K562 (cell line): ENCODE data around the gene FAM227A. TPM values are rescaled to one million over a fixed set of nuclear protein-coding genes. Genes with fewer than 3 reads are reported as not detected.

Source experiments
- BDP1 ChIP-seq: IDR thresholded peaks from 3 replicates; pipeline ENCODE4 v1.6.1; 2011; ENCODE audit not compliant: insufficient read length, insufficient read depth
- CTBP1 ChIP-seq: fragments of 450-650 bp; IDR thresholded peaks from 2 replicates; pipeline ENCODE4 v1.6.1; 2016; ENCODE audit warnings: borderline replicate concordance
- E2F3 ChIP-seq: fragments of 250-450 bp; sonication (Bioruptor Pico); IDR thresholded peaks from 2 replicates; pipeline ENCODE4 v1.4.0; 2020; ENCODE audit warnings: mild to moderate bottlenecking
- GTF2A2 ChIP-seq: IDR thresholded peaks from 2 replicates; pipeline ENCODE4 v1.6.1; 2016; ENCODE audit warnings: mild to moderate bottlenecking, missing genetic modification characterization, missing compliant biosample characterization
- JUND ChIP-seq, 2 experiments: IDR thresholded peaks; 2 replicates in 1 of 2; 3 replicates in 1 of 2; pipeline ENCODE4 v1.6.1; 2011; ENCODE audit warnings: borderline replicate concordance in 2 of 2, low read depth in 2 of 2, low read length in 2 of 2, improper control_type of control experiment in 1 of 2, missing biosample characterization in 1 of 2, missing genetic modification characterization in 1 of 2, missing genetic modification reagents in 1 of 2
- KLF6 ChIP-seq: fragments of 250-450 bp; sonication (Bioruptor Pico); IDR thresholded peaks from 2 replicates; pipeline ENCODE4 v1.4.0; 2020; ENCODE audit warnings: mild to moderate bottlenecking, moderate library complexity, borderline replicate concordance
- MTA2 ChIP-seq: fragments of 450-650 bp; IDR thresholded peaks from 2 replicates; pipeline ENCODE4 v1.6.1; 2016; ENCODE audit warnings: low read depth
- MYNN ChIP-seq, 2 experiments: sonication (generic); formaldehyde crosslinking in 1 of 2; IDR thresholded peaks; 2 replicates each; pipeline versions ENCODE4 v1.5.0 to v1.6.1; 2016 to 2020; ENCODE audit warnings: antibody characterized with exemption in 1 of 2, missing genetic modification reagents in 1 of 2
- NFIX ChIP-seq: fragments of 250-450 bp; sonication (Bioruptor Pico); IDR thresholded peaks from 2 replicates; pipeline ENCODE4 v1.4.0; 2020; ENCODE audit warnings: low read depth, mild to moderate bottlenecking, moderate library complexity
- POLR2AphosphoS5 ChIP-seq: IDR thresholded peaks from 2 replicates; pipeline ENCODE4 v1.6.1; 2011; ENCODE audit warnings: mild to moderate bottlenecking, low read depth, low read length, moderate library complexity; ENCODE audit not compliant: control insufficient read depth, insufficient read depth
- SAP30 ChIP-seq: fragments of 200-600 bp; sonication (generic); IDR thresholded peaks from 2 replicates; pipeline ENCODE4 v1.6.1; 2012; ENCODE audit warnings: borderline replicate concordance, low read depth, mild to moderate bottlenecking, moderate library complexity, low read length, control low read depth, inconsistent platforms; ENCODE audit not compliant: insufficient read depth, poor library complexity, severe bottlenecking
- TAF7 ChIP-seq: fragments of 450-650 bp; IDR thresholded peaks from 2 replicates; pipeline ENCODE4 v1.6.1; 2016; ENCODE audit warnings: missing genetic modification characterization, missing compliant biosample characterization
- ZBTB40 ChIP-seq, 2 experiments: fragments of 450-650 bp in 1 of 2; sonication (generic) in 1 of 2; formaldehyde crosslinking in 1 of 2; IDR thresholded peaks; 2 replicates each; pipeline versions ENCODE4 v1.7.1 to v1.9.0; 2016 to 2022; ENCODE audit warnings: inconsistent platforms in 1 of 2, mild to moderate bottlenecking in 1 of 2, missing genetic modification reagents in 1 of 2
- ZNF589 ChIP-seq: fragments of 200-800 bp; sonication (Bioruptor generic); IDR thresholded peaks from 2 replicates; pipeline ENCODE4 v1.6.1; 2016; ENCODE audit warnings: low read depth, missing genetic modification characterization, missing compliant biosample characterization
- polyA plus RNA-seq, 8 experiments: library from polyadenylated mRNA; depleted of rRNA in 4 of 8; stranded (reverse) in 5 of 8; unstranded in 3 of 8; fragments of >200 nt; fragmentation: Nextera tagmentation in 2 of 8; fragmentation: Illumina TruSeq in 1 of 8; extraction: Ambion mirVana in 2 of 8; extraction: Trizol in 1 of 8; gene quantifications; 2 replicates each; pipeline versions ENCODE4 v1.2.1 to v1.2.3, GENCODE V29; 2011 to 2014; ENCODE audit warnings: inconsistent platforms in 1 of 8, missing spikeins in 1 of 8
- total RNA-seq, 7 experiments: library from RNA; depleted of rRNA in 6 of 7; stranded (reverse); fragments of >200 nt in 6 of 7; fragmentation: Illumina TruSeq in 2 of 7; extraction: Trizol in 2 of 7; gene quantifications; 2 replicates each; pipeline versions ENCODE4 v1.2.1 to v1.2.3, GENCODE V29; 2011 to 2021; ENCODE audit warnings: low replicate concordance in 1 of 7

Gene FAM227A
- total and polyA plus RNA-seq, 9 of the 15 experiments (the other 6 are each of a cell fraction or from before 2014, with no cell fraction given): 0.10 to 2.2 (median 0.83) TPM

- no peak for TF ChIP-seq E2F3 (CRISPR knock-in tag)
- TF ChIP-seq TAF7 (tag): peak; percentile 80
- peak; percentile 59; the same call in 1 of the 2 replicates for TF ChIP-seq JUND (IDR thresholded peaks at IDR 0.05; ENCODE audit: borderline replicate concordance, low read depth, low read length)
- TF ChIP-seq JUND (tag; IDR thresholded peaks at IDR 0.05; ENCODE audit: borderline replicate concordance, low read depth, low read length): no peak
- TF ChIP-seq NFIX (CRISPR knock-in tag): no peak
- TF ChIP-seq MYNN (IDR thresholded peaks at IDR 0.05): no peak
- no peak for TF ChIP-seq MYNN (CRISPR knock-in tag; IDR thresholded peaks at IDR 0.05)
- TF ChIP-seq SAP30: peak; percentile 89
- no peak for TF ChIP-seq MTA2
- no peak for TF ChIP-seq BDP1
- TF ChIP-seq KLF6 (CRISPR knock-in tag): no peak
- TF ChIP-seq CTBP1: peak; percentile 63; the same call in 1 of the 2 replicates
- TF ChIP-seq GTF2A2 (tag): 0 out of 2 replicates have a peak, but pooled peaks have one; percentile 36
- no peak for TF ChIP-seq ZNF589
- TF ChIP-seq ZBTB40 (IDR thresholded peaks at IDR 0.05): peak; percentile 98
- TF ChIP-seq ZBTB40 (CRISPR knock-in tag; IDR thresholded peaks at IDR 0.05): no peak
- peak; percentile 75 for TF ChIP-seq POLR2AphosphoS5
Observed at GRCh38 chr22:38681582-38682335, 25.6 kb upstream of the FAM227A start, which contains the start of gene TOMM22 (continued).
